Psoas muscle (tissue), 8 donors: ENCODE data around the gene RBMS3. TPM values are rescaled to one million over a fixed set of nuclear protein-coding genes. Genes with fewer than 3 reads are reported as not detected.
A peak's percentile ranks its signal among the peaks of the same experiment; 100 is the strongest.

Source experiments
- ATAC-seq, 4 donors: fragments of 200-7000 bp; cut with Tn5 transposase; one replicate each; pipeline ENCODE4 v1.9.1; 2020; ENCODE audit warnings: moderate library complexity in 3 of 4, mild to moderate bottlenecking in 2 of 4
- DNase-seq, 2 donors: peaks; one replicate each; pipeline ENCODE4 v3.0.0-alpha.2; 2020
- H3K27ac ChIP-seq: fragments of 200-600 bp; one replicate; pipeline ENCODE4 v1.8.0; 2022
- H3K27me3 ChIP-seq, 3 donors: fragments of 200-600 bp in 1 of 3; one replicate each; pipeline versions ENCODE4 v1.6.1 to v1.8.0; 2013 to 2022; ENCODE audit warnings: low read length in 2 of 3, mild to moderate bottlenecking in 2 of 3, moderate library complexity in 1 of 3; ENCODE audit not compliant: insufficient read depth in 3 of 3
- H3K36me3 ChIP-seq, 2 donors: fragments of 200-600 bp in 1 of 2; one replicate each; pipeline versions ENCODE4 v1.6.1 to v1.8.0; 2013 to 2022; ENCODE audit warnings: low read depth in 1 of 2, mild to moderate bottlenecking in 1 of 2, moderate library complexity in 1 of 2; ENCODE audit not compliant: insufficient read depth in 1 of 2
- H3K4me1 ChIP-seq: fragments of 200-600 bp; one replicate; pipeline ENCODE4 v1.8.0; 2022
- H3K4me3 ChIP-seq: fragments of 200-600 bp; one replicate; pipeline ENCODE4 v1.8.0; 2022; ENCODE audit warnings: mild to moderate bottlenecking
- H3K9me3 ChIP-seq: fragments of 200-600 bp; one replicate; pipeline ENCODE4 v1.8.0; 2022
- WGBS, 3 donors: extraction: QIAGEN DNeasy Blood & Tissue Kit; methylation state at CpG; one replicate each; pipeline versions ENCODE4 v1.1.6 to v1.1.7; 2013; 5-methylcytosine and 5-hydroxymethylcytosine counted together
- intact Hi-C, 2 donors: fragments of 100-400 bp; cut with DNase I; formaldehyde crosslinking; loops; one replicate each; pipeline versions ENCODE4 v1.11.0 to v1.14.2; 2022
- polyA plus RNA-seq, 3 donors: library from polyadenylated mRNA; stranded (reverse); fragments of 200-250 nt; gene quantifications; one replicate each; pipeline ENCODE4 v1.2.3, GENCODE V29; 2013
- total RNA-seq, 4 donors: library from RNA; stranded (reverse); fragmentation: NEBNext Ultra II Directional in 2 of 4; extraction: Animal tissue kit (Norgen Biotek cat#: 25700) in 2 of 4; gene quantifications; one replicate each; pipeline versions ENCODE4 v1.2.1 to v1.2.4, GENCODE V29; 2021 to 2023
- TF ChIP-seq, protein P1 (sequence below): fragments of 200-600 bp; IDR thresholded peaks from one replicate; pipeline ENCODE4 v1.8.0; 2022; ENCODE audit warnings: antibody characterized with exemption
- donor health status: healthy with polysubstance abuse.
- donor health status: DM: no; HTN: no; CAD: no; lungs with moderate emphysema.
- donor health status: Bipolar disorder and iron deficiency.
- donor health status: healthy.
- donor health status: DM: yes; HTN: yes; CAD: no.
- donor health status: DM: no; HTN: no; CAD: no.
- donor health status: DM: no; HTN: no; CAD: no.
- donor health status: DM: yes; HTN: yes; CAD: no.

RBMS3 gene
- total and polyA plus RNA-seq, 7 donors, result 3.8 to 34.5 (median 23.5) TPM

DNA sequence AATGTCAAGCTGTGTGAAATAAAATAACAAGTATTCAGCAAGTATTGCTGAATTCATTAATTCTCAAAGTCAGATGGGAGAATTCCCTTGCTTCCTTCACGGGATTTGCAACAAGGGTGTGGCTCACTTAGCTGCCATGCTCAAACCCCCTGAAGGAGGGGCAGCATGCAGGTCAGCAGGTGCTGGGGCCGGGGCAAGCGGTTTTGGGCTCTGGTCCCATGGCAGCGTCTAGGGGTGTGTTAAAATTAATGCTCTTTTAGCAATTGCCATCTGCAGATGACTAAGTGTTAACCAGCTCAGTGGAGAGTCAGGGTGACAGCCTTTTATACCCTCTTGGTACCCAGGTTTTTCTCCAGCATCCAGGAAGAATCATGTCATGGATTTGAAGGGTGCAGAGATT lies 40.0 kb upstream of the RBMS3 start:
- 87 to 94% (median 87%) methylated on average over 4 of the region's 4 CpGs for WGBS, 3 donors
- peak in 1 of 2 donors; percentile 48 for DNase-seq
- ATAC-seq, result no peak
- H3K4me1 ChIP-seq, result peaks cover 17% of the 10 kb centered on the region
- intact Hi-C loops, result no loop called here
- H3K27me3 ChIP-seq, result no peaks in the 10 kb centered on the region
- H3K27ac ChIP-seq, result no peak overlapping the region
- H3K9me3 ChIP-seq, result no peaks in the 10 kb centered on the region
- H3K4me3 ChIP-seq, result no peak overlapping the region
- TF ChIP-seq, protein P1, sequence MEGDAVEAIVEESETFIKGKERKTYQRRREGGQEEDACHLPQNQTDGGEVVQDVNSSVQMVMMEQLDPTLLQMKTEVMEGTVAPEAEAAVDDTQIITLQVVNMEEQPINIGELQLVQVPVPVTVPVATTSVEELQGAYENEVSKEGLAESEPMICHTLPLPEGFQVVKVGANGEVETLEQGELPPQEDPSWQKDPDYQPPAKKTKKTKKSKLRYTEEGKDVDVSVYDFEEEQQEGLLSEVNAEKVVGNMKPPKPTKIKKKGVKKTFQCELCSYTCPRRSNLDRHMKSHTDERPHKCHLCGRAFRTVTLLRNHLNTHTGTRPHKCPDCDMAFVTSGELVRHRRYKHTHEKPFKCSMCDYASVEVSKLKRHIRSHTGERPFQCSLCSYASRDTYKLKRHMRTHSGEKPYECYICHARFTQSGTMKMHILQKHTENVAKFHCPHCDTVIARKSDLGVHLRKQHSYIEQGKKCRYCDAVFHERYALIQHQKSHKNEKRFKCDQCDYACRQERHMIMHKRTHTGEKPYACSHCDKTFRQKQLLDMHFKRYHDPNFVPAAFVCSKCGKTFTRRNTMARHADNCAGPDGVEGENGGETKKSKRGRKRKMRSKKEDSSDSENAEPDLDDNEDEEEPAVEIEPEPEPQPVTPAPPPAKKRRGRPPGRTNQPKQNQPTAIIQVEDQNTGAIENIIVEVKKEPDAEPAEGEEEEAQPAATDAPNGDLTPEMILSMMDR, result no peak
- no peaks in the 10 kb centered on the region for H3K36me3 ChIP-seq

DNA sequence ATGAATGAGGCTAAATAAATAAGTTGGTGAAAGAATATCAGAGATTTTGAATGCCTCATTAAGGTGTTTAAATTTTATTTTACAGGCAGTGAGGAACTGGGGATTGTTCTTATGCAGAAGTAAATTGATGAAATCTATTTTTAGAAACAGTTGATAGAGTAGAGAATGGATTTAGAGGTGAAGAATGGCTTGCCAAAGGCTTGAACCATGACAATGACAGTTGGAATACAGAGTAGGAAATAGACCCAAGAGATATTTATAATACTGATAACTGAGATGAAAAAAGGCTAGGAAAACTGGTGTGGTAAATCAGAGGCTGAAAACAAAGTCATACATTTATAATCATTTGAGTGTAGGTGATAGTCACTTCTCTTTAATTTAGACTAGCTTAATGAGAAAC lies 39.0 kb upstream of the RBMS3 start:
- TF ChIP-seq, protein P1, result no peak
- intact Hi-C loops, result no loop called here
- H3K36me3 ChIP-seq, result no peaks in the 10 kb centered on the region
- DNase-seq (no peak), ATAC-seq (no peak)
- H3K4me3 ChIP-seq, result no peak overlapping the region
- peaks cover 18% of the 10 kb centered on the region for H3K4me1 ChIP-seq
- no peak overlapping the region for H3K27ac ChIP-seq
- no peaks in the 10 kb centered on the region for H3K27me3 ChIP-seq
- no peaks in the 10 kb centered on the region for H3K9me3 ChIP-seq

- Histone ChIP-seq H3K4me1 (peaks cover 22% of the 10 kb centered on the region), H3K9me3 (no peaks in the 10 kb centered on the region), H3K4me3 (no peak overlapping the region), H3K36me3 (no peaks in the 10 kb centered on the region), H3K27me3 (no peaks in the 10 kb centered on the region), H3K27ac (no peak overlapping the region)
- ATAC-seq (no peak), DNase-seq (no peak)
- TF ChIP-seq, protein P1, result no peak
- intact Hi-C loops, result no loop called here
- 24 to 48% (median 25%) methylated on average over 2 of the region's 2 CpGs for WGBS, 3 donors
Observed at GRCh38 chr3:29242296-29242695, 38.6 kb upstream of the RBMS3 start.

DNA sequence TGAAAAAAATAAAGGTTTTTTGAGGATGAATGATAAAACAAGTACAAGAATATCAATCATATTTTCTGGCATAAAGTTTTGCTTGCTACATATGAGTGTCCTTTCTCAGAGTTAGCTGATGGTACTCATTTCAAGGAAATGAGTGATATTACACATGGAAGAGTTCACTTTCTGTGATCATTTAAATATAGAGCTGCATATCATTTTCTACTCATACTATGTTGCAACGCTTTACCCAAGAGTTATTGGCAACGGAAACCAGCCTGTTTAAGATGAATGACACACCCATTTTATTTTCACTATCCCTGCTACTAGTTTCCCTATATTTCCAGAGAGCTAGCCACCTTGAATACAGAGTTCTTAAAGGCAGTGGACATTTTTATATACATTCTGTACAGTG lies 35.4 kb upstream of the RBMS3 start:
- no peaks in the 10 kb centered on the region for H3K36me3 ChIP-seq
- 30 to 69% (median 44%) methylated on average over 2 of the region's 2 CpGs for WGBS, 3 donors
- H3K27me3 ChIP-seq, result no peaks in the 10 kb centered on the region
- no peaks in the 10 kb centered on the region for H3K9me3 ChIP-seq
- H3K4me1 ChIP-seq, result peaks cover 27% of the 10 kb centered on the region
- TF ChIP-seq, protein P1, result no peak
- ATAC-seq, result peak; percentile 56 to 91 (median 77)
- intact Hi-C loops, result no loop called here
- no peak for DNase-seq
- no peak overlapping the region for H3K4me3 ChIP-seq
- H3K27ac ChIP-seq, result peak overlapping the region; percentile 44

- Histone ChIP-seq H3K9me3 (no peaks in the 10 kb centered on the region), H3K4me1 (peaks cover 27% of the 10 kb centered on the region), H3K4me3 (no peak overlapping the region), H3K27ac (peak overlapping the region; percentile 7), H3K36me3 (no peaks in the 10 kb centered on the region), H3K27me3 (no peaks in the 10 kb centered on the region)
- WGBS, 3 donors, result 43 to 68% (median 57%) methylated on average over 3 of the region's 3 CpGs
- TF ChIP-seq, protein P1, result no peak
- intact Hi-C loops, result no loop called here
- peak; percentile 36 to 51 (median 47) for ATAC-seq
- DNase-seq, result no peak
Observed at GRCh38 chr3:29247088-29247745, 33.7 kb upstream of the RBMS3 start.
